Keratinocyte (primary cell): ENCODE results near the gene WFDC1. TPM values are rescaled to one million over a fixed set of nuclear protein-coding genes. Genes with fewer than 3 reads are reported as not detected.
A peak's percentile ranks its signal among the peaks of the same experiment; 100 is the strongest.

ENCODE experiments used
- DNase-seq: peaks from one replicate; pipeline ENCODE4 v3.0.0-alpha.2; 2011; ENCODE audit warnings: low read depth, missing footprints, low spot score
- FAIRE-seq: peaks from 2 replicates; lab custom pipeline; 2011; peaks lifted over from hg19 to GRCh38; lab: Jason Lieb, UNC
- H2AFZ ChIP-seq: 2 replicates; pipeline ENCODE4 v1.6.0; 2012; ENCODE audit warnings: low read length, control low read depth, inconsistent platforms; ENCODE audit not compliant: control insufficient read depth
- H3K27ac ChIP-seq: 2 replicates; pipeline ENCODE4 v1.5.1; 2011; ENCODE audit warnings: low read length; ENCODE audit not compliant: control insufficient read depth, insufficient read depth
- H3K27me3 ChIP-seq: 3 replicates; pipeline ENCODE4 v1.6.0; 2011; ENCODE audit warnings: low read length; ENCODE audit not compliant: control insufficient read depth, insufficient read depth; ENCODE audit errors: extremely low read depth
- H3K36me3 ChIP-seq, 2 experiments: 2 replicates in 1 of 2; 3 replicates in 1 of 2; pipeline ENCODE4 v1.5.1; 2011; ENCODE audit warnings: low read length in 2 of 2, mild to moderate bottlenecking in 1 of 2; ENCODE audit not compliant: control insufficient read depth in 2 of 2, insufficient read depth in 2 of 2; ENCODE audit errors: extremely low read depth in 1 of 2
- H3K4me1 ChIP-seq: 3 replicates; pipeline ENCODE4 v1.5.1; 2011; ENCODE audit warnings: low read length; ENCODE audit not compliant: control insufficient read depth, insufficient read depth; ENCODE audit errors: extremely low read depth
- H3K4me2 ChIP-seq: 3 replicates; pipeline ENCODE4 v1.6.0; 2011; ENCODE audit warnings: low read depth, low read length; ENCODE audit not compliant: control insufficient read depth, insufficient read depth; ENCODE audit errors: extremely low read depth
- H3K4me3 ChIP-seq, 3 experiments: fragments of 200-600 bp in 1 of 3; sonication (generic) in 1 of 3; 2 replicates in 2 of 3; 3 replicates in 1 of 3; pipeline ENCODE4 v1.5.1; 2011 to 2016; ENCODE audit warnings: low read length in 3 of 3, mild to moderate bottlenecking in 3 of 3, control low read depth in 2 of 3, inconsistent platforms in 1 of 3, low read depth in 1 of 3, mixed read lengths in 1 of 3, mixed run types in 1 of 3, moderate library complexity in 1 of 3; ENCODE audit not compliant: control insufficient read depth in 2 of 3, insufficient read depth in 2 of 3; ENCODE audit errors: extremely low read depth in 1 of 3
- H3K79me2 ChIP-seq: 2 replicates; pipeline ENCODE4 v1.6.0; 2012; ENCODE audit warnings: low read length; ENCODE audit not compliant: control insufficient read depth, insufficient read depth
- H3K9ac ChIP-seq: 3 replicates; pipeline ENCODE4 v1.6.0; 2011; ENCODE audit warnings: low read length; ENCODE audit not compliant: control insufficient read depth, insufficient read depth; ENCODE audit errors: extremely low read depth
- H3K9me1 ChIP-seq: 3 replicates; pipeline ENCODE4 v1.6.0; 2011; ENCODE audit warnings: low read length; ENCODE audit not compliant: control insufficient read depth, insufficient read depth; ENCODE audit errors: extremely low read depth
- H3K9me3 ChIP-seq: 2 replicates; pipeline ENCODE4 v1.5.1; 2012; ENCODE audit warnings: low read depth, low read length; ENCODE audit not compliant: control insufficient read depth
- H4K20me1 ChIP-seq: 3 replicates; pipeline ENCODE4 v1.6.0; 2011; ENCODE audit warnings: low read length; ENCODE audit not compliant: control insufficient read depth, insufficient read depth; ENCODE audit errors: extremely low read depth
- EZH2 ChIP-seq: IDR thresholded peaks from one replicate; pipeline ENCODE4 v1.6.1; 2012; ENCODE audit warnings: inconsistent platforms, mild to moderate bottlenecking, low read length, moderate library complexity
- dilution Hi-C: fragments of 300-500 bp; cut with MboI; formaldehyde crosslinking; loops from one replicate; pipeline ENCODE4 v1.7.0; 2020; ENCODE audit warnings: low sequenced_read_pairs; ENCODE audit not compliant: extremely low pct_ligation_motif_present
- polyA plus RNA-seq, 5 experiments: library from polyadenylated mRNA; depleted of rRNA in 3 of 5; stranded (reverse) in 3 of 5; stranded (forward) in 1 of 5; unstranded in 1 of 5; fragments of >200 nt; gene quantifications; 1 replicate in 1 of 5; 2 replicates in 3 of 5; 3 replicates in 1 of 5; pipeline versions ENCODE4 v1.2.1 to v1.2.3, GENCODE V29; 2011 to 2012; ENCODE audit warnings: missing spikeins in 2 of 5, low read depth in 1 of 5, low replicate concordance in 1 of 5
- TF ChIP-seq, protein P1 (sequence below), 3 experiments: IDR thresholded peaks in 1 of 3; conservative IDR thresholded peaks in 1 of 3; optimal IDR thresholded peaks in 1 of 3; 2 replicates in 2 of 3; 3 replicates in 1 of 3; pipeline versions ENCODE3 to v1.5.1; 2011; ENCODE audit warnings: low read length in 3 of 3, mild to moderate bottlenecking in 3 of 3, moderate library complexity in 2 of 3, control low read depth in 1 of 3, inconsistent platforms in 1 of 3; ENCODE audit not compliant: insufficient read depth in 2 of 3; ENCODE audit errors: extremely low read depth in 1 of 3

WFDC1 gene
- polyA plus RNA-seq, 1 donor (not counting 4 experiments of a cell fraction or from before 2014, with no cell fraction given), result not detected

DNA sequence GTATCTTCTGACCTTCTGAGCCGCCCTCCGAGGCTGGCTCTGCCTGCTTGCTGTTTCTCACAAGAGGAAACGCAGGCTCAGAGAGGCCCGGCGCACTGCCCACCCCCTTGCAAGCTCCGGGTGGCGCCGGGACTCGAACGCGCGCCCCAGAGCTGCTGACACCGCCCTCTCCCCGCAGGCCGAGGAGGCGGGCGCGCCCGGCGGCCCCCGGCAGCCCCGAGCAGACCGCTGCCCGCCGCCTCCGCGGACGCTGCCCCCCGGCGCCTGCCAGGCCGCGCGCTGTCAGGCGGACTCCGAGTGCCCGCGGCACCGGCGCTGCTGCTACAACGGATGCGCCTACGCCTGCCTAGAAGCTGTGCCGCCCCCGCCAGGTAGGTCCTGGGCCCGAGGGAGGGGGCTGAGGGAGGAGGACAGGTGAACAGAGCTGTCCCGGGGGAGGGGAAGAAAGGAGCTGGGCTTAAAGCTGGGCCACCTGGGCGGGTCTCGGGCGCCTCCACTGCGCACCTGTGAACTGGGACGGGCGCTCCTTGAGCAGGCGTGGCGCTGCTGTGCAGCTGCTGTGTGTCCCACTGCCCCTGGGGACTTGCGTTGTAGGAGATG lies 18.2 kb downstream of the WFDC1 start:
- H3K9me1 ChIP-seq, result no peaks in the 10 kb centered on the region
- dilution Hi-C loops, result no loop called here
- no peaks in the 10 kb centered on the region for H3K36me3 ChIP-seq
- no peaks in the 10 kb centered on the region for H4K20me1 ChIP-seq
- H3K9me3 ChIP-seq, result peaks cover 3% of the 10 kb centered on the region
- H3K4me1 ChIP-seq, result no peaks in the 10 kb centered on the region
- no peak for FAIRE-seq
- no peaks in the 10 kb centered on the region for H3K79me2 ChIP-seq
- H3K4me2 ChIP-seq, result no peak overlapping the region
- TF ChIP-seq EZH2, result no peak
- TF ChIP-seq, protein P1, sequence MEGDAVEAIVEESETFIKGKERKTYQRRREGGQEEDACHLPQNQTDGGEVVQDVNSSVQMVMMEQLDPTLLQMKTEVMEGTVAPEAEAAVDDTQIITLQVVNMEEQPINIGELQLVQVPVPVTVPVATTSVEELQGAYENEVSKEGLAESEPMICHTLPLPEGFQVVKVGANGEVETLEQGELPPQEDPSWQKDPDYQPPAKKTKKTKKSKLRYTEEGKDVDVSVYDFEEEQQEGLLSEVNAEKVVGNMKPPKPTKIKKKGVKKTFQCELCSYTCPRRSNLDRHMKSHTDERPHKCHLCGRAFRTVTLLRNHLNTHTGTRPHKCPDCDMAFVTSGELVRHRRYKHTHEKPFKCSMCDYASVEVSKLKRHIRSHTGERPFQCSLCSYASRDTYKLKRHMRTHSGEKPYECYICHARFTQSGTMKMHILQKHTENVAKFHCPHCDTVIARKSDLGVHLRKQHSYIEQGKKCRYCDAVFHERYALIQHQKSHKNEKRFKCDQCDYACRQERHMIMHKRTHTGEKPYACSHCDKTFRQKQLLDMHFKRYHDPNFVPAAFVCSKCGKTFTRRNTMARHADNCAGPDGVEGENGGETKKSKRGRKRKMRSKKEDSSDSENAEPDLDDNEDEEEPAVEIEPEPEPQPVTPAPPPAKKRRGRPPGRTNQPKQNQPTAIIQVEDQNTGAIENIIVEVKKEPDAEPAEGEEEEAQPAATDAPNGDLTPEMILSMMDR (optimal IDR thresholded peaks at IDR 0.05 in 1 of 3, IDR thresholded peaks at IDR 0.05 in 1 of 3, conservative IDR thresholded peaks at IDR 0.05 in 1 of 3; ENCODE audit: extremely low read depth in 1 of 3, insufficient read depth in 2 of 3, low read length in 3 of 3), result peak in 1 of 3 experiments; percentile 40
- no peak overlapping the region for H3K27ac ChIP-seq
- H3K27me3 ChIP-seq, result peaks cover 23% of the 10 kb centered on the region
- no peak overlapping the region for H3K4me3 ChIP-seq
- H2AFZ ChIP-seq, result no peak overlapping the region
- DNase-seq, result no peak
- no peak overlapping the region for H3K9ac ChIP-seq

DNA sequence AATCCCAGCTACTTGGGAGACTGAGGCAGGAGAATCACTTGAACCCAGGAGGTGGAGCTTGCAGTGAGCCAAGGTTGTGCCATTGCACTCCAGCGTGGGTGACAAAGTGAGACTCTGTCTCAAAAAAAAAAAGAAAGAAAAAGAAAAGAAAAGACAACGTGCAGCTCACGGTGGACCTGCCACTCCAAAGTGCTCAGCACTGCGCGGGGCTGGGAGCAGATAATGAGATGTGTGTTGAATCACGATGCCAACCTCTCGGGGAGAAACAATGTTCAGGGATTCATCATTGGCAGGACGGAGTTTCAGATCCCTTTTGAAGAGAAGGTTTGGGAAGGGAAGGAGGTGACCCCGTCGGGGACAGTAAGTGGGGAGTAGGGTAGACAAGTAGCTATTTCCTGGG lies 19.2 kb downstream of the WFDC1 start:
- no peak overlapping the region for H3K27ac ChIP-seq
- H4K20me1 ChIP-seq, result no peaks in the 10 kb centered on the region
- no peaks in the 10 kb centered on the region for H3K4me1 ChIP-seq
- DNase-seq (no peak), FAIRE-seq (no peak)
- no peak overlapping the region for H2AFZ ChIP-seq
- no peak overlapping the region for H3K4me3 ChIP-seq
- no peaks in the 10 kb centered on the region for H3K9me1 ChIP-seq
- no peak overlapping the region for H3K4me2 ChIP-seq
- H3K36me3 ChIP-seq, result no peaks in the 10 kb centered on the region
- dilution Hi-C loops, result no loop called here
- H3K27me3 ChIP-seq, result peaks cover 23% of the 10 kb centered on the region
- H3K79me2 ChIP-seq, result no peaks in the 10 kb centered on the region
- TF ChIP-seq EZH2, result no peak
- TF ChIP-seq, protein P1 (optimal IDR thresholded peaks at IDR 0.05 in 1 of 3, IDR thresholded peaks at IDR 0.05 in 1 of 3, conservative IDR thresholded peaks at IDR 0.05 in 1 of 3; ENCODE audit: extremely low read depth in 1 of 3, insufficient read depth in 2 of 3, low read length in 3 of 3), result no peak
- H3K9ac ChIP-seq, result no peak overlapping the region
- H3K9me3 ChIP-seq, result peaks cover 3% of the 10 kb centered on the region
